ENCODE data around the gene SLC26A4.

- TF ChIP-seq POLR2AphosphoS5 (IDR thresholded peaks at IDR 0.05) (no peak), POLR2A (IDR thresholded peaks at IDR 0.05) (no peak)
Observed at GRCh38 chr7:107615910-107616680, 44.5 kb upstream of the SLC26A4 start.
